HEK293 (cell line): Measurements from ENCODE around the gene PTBP1.

ENCODE experiments used
- CTCF ChIP-seq: fragments of 450-650 bp; formaldehyde crosslinking; IDR thresholded peaks from 2 replicates; pipeline ENCODE4 v1.5.1; 2016; ENCODE audit warnings: missing biosample characterization, missing genetic modification characterization
- YY1 ChIP-seq: fragments of 450-650 bp; formaldehyde crosslinking; IDR thresholded peaks from 2 replicates; pipeline ENCODE4 v1.5.1; 2018; ENCODE audit warnings: missing biosample characterization, missing genetic modification characterization
- ZBTB1 ChIP-seq: fragments of 450-650 bp; formaldehyde crosslinking; IDR thresholded peaks from 2 replicates; pipeline ENCODE4 v1.5.1; 2016; ENCODE audit warnings: missing biosample characterization, missing genetic modification characterization
- ZNF10 ChIP-seq: fragments of 450-650 bp; formaldehyde crosslinking; IDR thresholded peaks from 2 replicates; pipeline ENCODE4 v1.5.1; 2017; ENCODE audit warnings: missing biosample characterization, missing genetic modification characterization
- ZNF2 ChIP-seq: fragments of 450-650 bp; formaldehyde crosslinking; IDR thresholded peaks from 2 replicates; pipeline ENCODE4 v1.5.1; 2016; ENCODE audit warnings: missing biosample characterization, missing genetic modification characterization
- ZNF292 ChIP-seq: fragments of 450-650 bp; formaldehyde crosslinking; IDR thresholded peaks from 2 replicates; pipeline ENCODE4 v1.5.1; 2016; ENCODE audit warnings: low read depth, missing biosample characterization, missing genetic modification characterization, borderline replicate concordance
- ZNF677 ChIP-seq: fragments of 450-650 bp; IDR thresholded peaks from 2 replicates; pipeline ENCODE4 v1.5.0; 2018; ENCODE audit warnings: missing biosample characterization, mild to moderate bottlenecking, missing genetic modification characterization, moderate library complexity
- ZNF707 ChIP-seq: fragments of 450-650 bp; formaldehyde crosslinking; IDR thresholded peaks from 2 replicates; pipeline ENCODE4 v1.5.1; 2016; ENCODE audit warnings: missing biosample characterization, missing genetic modification characterization

GRCh38 chr19:756236-756635, 41.0 kb upstream of the PTBP1 start:
- TF ChIP-seq CTCF (tag by site-specific recombination) (no peak), ZNF292 (tag by site-specific recombination) (no peak), YY1 (no peak), ZNF10 (no peak), ZNF707 (tag by site-specific recombination) (no peak), ZNF677 (tag by site-specific recombination) (no peak), ZNF2 (tag by site-specific recombination) (no peak), ZBTB1 (no peak)
